H1 (cell line): ENCODE measurements around the gene CSRP1.

Source experiments
- JUN ChIP-seq: IDR thresholded peaks from 2 replicates; pipeline ENCODE4 v1.6.1; 2011; ENCODE audit warnings: low read depth, mild to moderate bottlenecking, improper control_type of control experiment, low read length
- POLR2A ChIP-seq, 2 experiments: IDR thresholded peaks; 1 replicate in 1 of 2; 2 replicates in 1 of 2; pipeline ENCODE4 v1.6.1; 2011; ENCODE audit warnings: low read depth in 2 of 2, low read length in 2 of 2, mild to moderate bottlenecking in 2 of 2; ENCODE audit errors: control extremely low read depth in 1 of 2
- TEAD4 ChIP-seq: IDR thresholded peaks from 2 replicates; pipeline ENCODE4 v1.6.1; 2012; ENCODE audit warnings: low read depth, low read length, inconsistent platforms, mixed read lengths

GRCh38 chr1:201504799-201505502, 2.0 kb downstream of the CSRP1 start:
- no peak for TF ChIP-seq POLR2A (IDR thresholded peaks at IDR 0.05; ENCODE audit: control extremely low read depth in 1 of 2, low read depth in 2 of 2, low read length in 2 of 2)
- TF ChIP-seq TEAD4, result no peak
- TF ChIP-seq JUN, result no peak
